H1 (cell line): ENCODE results near the gene CNGA4.

Experiments
- EP300 ChIP-seq, 2 experiments: IDR thresholded peaks; 1 replicate in 1 of 2; 2 replicates in 1 of 2; pipeline ENCODE4 v1.6.1; 2011 to 2012; ENCODE audit warnings: low read depth in 2 of 2, low read length in 2 of 2, mild to moderate bottlenecking in 2 of 2, borderline replicate concordance in 1 of 2, inconsistent platforms in 1 of 2, moderate library complexity in 1 of 2
- POLR2A ChIP-seq, 2 experiments: IDR thresholded peaks; 1 replicate in 1 of 2; 2 replicates in 1 of 2; pipeline ENCODE4 v1.6.1; 2011; ENCODE audit warnings: low read depth in 2 of 2, low read length in 2 of 2, mild to moderate bottlenecking in 2 of 2; ENCODE audit errors: control extremely low read depth in 1 of 2

GRCh38 chr11:6258141-6258540 lies 19.3 kb downstream of the CNGA4 start:
- no peak for TF ChIP-seq EP300 (IDR thresholded peaks at IDR 0.05; ENCODE audit: borderline replicate concordance in 1 of 2, low read depth in 2 of 2, low read length in 2 of 2)
- TF ChIP-seq POLR2A (IDR thresholded peaks at IDR 0.05; ENCODE audit: control extremely low read depth in 1 of 2, low read depth in 2 of 2, low read length in 2 of 2) = no peak
